Measurements from ENCODE around the gene AKR1D1. TPM values are rescaled to one million over a fixed set of nuclear protein-coding genes. Genes with fewer than 3 reads are reported as not detected.
A peak's percentile ranks its signal among the peaks of the same experiment; 100 is the strongest.

Gene AKR1D1
- total and polyA plus RNA-seq, 2 of the 13 experiments (the other 11 are each of a cell fraction or from before 2014, with no cell fraction given) = 6.9 to 37.0 TPM

DNA sequence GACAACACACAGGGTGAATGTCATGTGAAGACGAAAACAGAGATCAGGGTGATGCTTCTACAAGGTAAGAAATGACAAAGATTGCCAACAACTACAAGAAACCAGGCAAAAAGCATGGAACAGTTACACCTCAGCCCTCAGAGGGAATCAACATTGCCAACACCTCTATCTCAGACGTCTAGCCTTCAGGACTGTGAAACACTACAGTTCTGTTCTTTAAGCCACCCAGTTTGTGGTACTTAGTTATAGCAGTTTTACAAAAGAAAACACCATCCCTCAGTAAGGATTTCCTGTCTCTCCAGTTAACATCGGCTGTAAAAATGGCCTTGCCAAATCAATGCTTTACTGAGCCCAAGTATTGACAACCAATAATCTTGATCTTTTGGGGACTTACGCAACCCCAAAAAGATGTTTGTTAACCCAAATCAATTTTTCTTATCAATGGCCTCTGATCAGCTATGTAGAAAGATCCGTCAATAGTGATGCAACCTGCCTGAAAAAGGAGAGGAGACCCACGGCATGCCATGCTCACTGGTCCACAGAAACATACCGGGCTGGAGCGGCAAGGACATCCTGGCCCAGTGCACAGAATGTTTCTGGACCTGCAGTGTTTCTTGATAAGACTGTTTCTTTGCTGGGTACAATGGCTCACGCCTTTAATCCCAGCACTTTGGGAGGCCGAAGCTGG, 44.0 kb downstream of the AKR1D1 start (continued):
- TF ChIP-seq SP2 (CRISPR knock-in tag; IDR thresholded peaks at IDR 0.05) (no peak), CBX5 (CRISPR knock-in tag; IDR thresholded peaks at IDR 0.05; ENCODE audit: borderline replicate concordance) (no peak), ZNF160 (CRISPR knock-in tag; IDR thresholded peaks at IDR 0.05) (no peak), TCF12 (IDR thresholded peaks at IDR 0.05) (no peak), TCF12 (CRISPR knock-in tag; IDR thresholded peaks at IDR 0.05) (no peak), KLF12 (CRISPR knock-in tag; IDR thresholded peaks at IDR 0.05; ENCODE audit: borderline replicate concordance) (no peak), ZMYM2 (CRISPR knock-in tag; IDR thresholded peaks at IDR 0.05) (0 out of 2 replicates have a peak, but pooled peaks have one; percentile 27), YY1 (IDR thresholded peaks at IDR 0.05; ENCODE audit: insufficient read depth, insufficient replicate concordance, low read depth, low read length) (no peak), ZNF615 (CRISPR knock-in tag; IDR thresholded peaks at IDR 0.05; ENCODE audit: borderline replicate concordance) (no peak), CEBPZ (IDR thresholded peaks at IDR 0.05; ENCODE audit: low read length) (no peak), MYC (CRISPR knock-in tag; IDR thresholded peaks at IDR 0.05; ENCODE audit: borderline replicate concordance) (no peak; the same call in 1 of the 2 replicates), ZKSCAN5 (CRISPR knock-in tag; IDR thresholded peaks at IDR 0.05) (no peak), ZFP90 (CRISPR knock-in tag; IDR thresholded peaks at IDR 0.05; ENCODE audit: borderline replicate concordance) (0 out of 2 replicates have a peak, but pooled peaks have one; percentile 64), ZNF879 (CRISPR knock-in tag; IDR thresholded peaks at IDR 0.05) (no peak), ZFP82 (CRISPR knock-in tag; IDR thresholded peaks at IDR 0.05; ENCODE audit: borderline replicate concordance) (no peak), NFKB2 (CRISPR knock-in tag; IDR thresholded peaks at IDR 0.05; ENCODE audit: borderline replicate concordance) (no peak), CBX2 (IDR thresholded peaks at IDR 0.05; ENCODE audit: low read depth, low read length) (no peak), CBX2 (CRISPR knock-in tag; IDR thresholded peaks at IDR 0.05; ENCODE audit: low read depth) (no peak), ZNF263 (CRISPR knock-in tag; IDR thresholded peaks at IDR 0.05) (no peak), CHCHD3 (CRISPR knock-in tag; IDR thresholded peaks at IDR 0.05) (no peak), SRY (CRISPR knock-in tag; IDR thresholded peaks at IDR 0.05) (no peak), ZNF367 (CRISPR knock-in tag; IDR thresholded peaks at IDR 0.05; ENCODE audit: borderline replicate concordance) (no peak), ZNF225 (CRISPR knock-in tag; IDR thresholded peaks at IDR 0.05) (no peak)
- TF ChIP-seq, protein P1, sequence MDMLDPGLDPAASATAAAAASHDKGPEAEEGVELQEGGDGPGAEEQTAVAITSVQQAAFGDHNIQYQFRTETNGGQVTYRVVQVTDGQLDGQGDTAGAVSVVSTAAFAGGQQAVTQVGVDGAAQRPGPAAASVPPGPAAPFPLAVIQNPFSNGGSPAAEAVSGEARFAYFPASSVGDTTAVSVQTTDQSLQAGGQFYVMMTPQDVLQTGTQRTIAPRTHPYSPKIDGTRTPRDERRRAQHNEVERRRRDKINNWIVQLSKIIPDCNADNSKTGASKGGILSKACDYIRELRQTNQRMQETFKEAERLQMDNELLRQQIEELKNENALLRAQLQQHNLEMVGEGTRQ (IDR thresholded peaks at IDR 0.05; ENCODE audit: low read depth, low read length) = no peak
- TF ChIP-seq, protein P1 (CRISPR knock-in tag; IDR thresholded peaks at IDR 0.05; ENCODE audit: borderline replicate concordance) = no peak
- TF ChIP-seq, protein P2, sequence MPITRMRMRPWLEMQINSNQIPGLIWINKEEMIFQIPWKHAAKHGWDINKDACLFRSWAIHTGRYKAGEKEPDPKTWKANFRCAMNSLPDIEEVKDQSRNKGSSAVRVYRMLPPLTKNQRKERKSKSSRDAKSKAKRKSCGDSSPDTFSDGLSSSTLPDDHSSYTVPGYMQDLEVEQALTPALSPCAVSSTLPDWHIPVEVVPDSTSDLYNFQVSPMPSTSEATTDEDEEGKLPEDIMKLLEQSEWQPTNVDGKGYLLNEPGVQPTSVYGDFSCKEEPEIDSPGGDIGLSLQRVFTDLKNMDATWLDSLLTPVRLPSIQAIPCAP (CRISPR knock-in tag; IDR thresholded peaks at IDR 0.05; ENCODE audit: low read depth) = no peak

Measured in HepG2 (cell line).